Body of pancreas (tissue), 4 donors: ENCODE results near the gene ATG16L1. TPM values are rescaled to one million over a fixed set of nuclear protein-coding genes. Genes with fewer than 3 reads are reported as not detected.

Experiments
- ATAC-seq: fragments of 150-250 bp; one replicate; pipeline ENCODE4 v1.9.1; 2016
- DNase-seq, 4 donors: peaks; one replicate each; pipeline ENCODE4 v3.0.0-alpha.2; 2019
- H3K27ac ChIP-seq, 4 donors: fragments of 200-600 bp; sonication (generic); 1 replicate in 3 of 4; 2 replicates in 1 of 4; pipeline versions ENCODE4 v1.5.1 to v1.6.1; 2016 to 2019; ENCODE audit warnings: mild to moderate bottlenecking in 1 of 4, mixed read lengths in 1 of 4, moderate library complexity in 1 of 4
- H3K27me3 ChIP-seq, 2 donors: fragments of 200-600 bp; sonication (generic); one replicate each; pipeline ENCODE4 v1.6.0; 2016; ENCODE audit warnings: mild to moderate bottlenecking in 1 of 2
- H3K36me3 ChIP-seq, 2 donors: fragments of 200-600 bp; sonication (generic); replicated peaks in 1 of 2; 2 replicates each; pipeline ENCODE4 v1.5.1; 2016; ENCODE audit warnings: low read depth in 2 of 2; ENCODE audit not compliant: insufficient read depth in 1 of 2
- H3K4me1 ChIP-seq: fragments of 200-600 bp; sonication (generic); one replicate; pipeline ENCODE4 v1.6.0; 2016
- H3K4me3 ChIP-seq, 2 donors: fragments of 200-600 bp; sonication (generic); 1 replicate in 1 of 2; 2 replicates in 1 of 2; pipeline ENCODE4 v1.5.1; 2016 to 2019
- H3K9me3 ChIP-seq, 3 donors: fragments of 200-600 bp; sonication (generic); 1 replicate in 2 of 3; 2 replicates in 1 of 3; pipeline ENCODE4 v1.5.1; 2016
- POLR2A ChIP-seq, 3 donors: fragments of 450-650 bp; IDR thresholded peaks; one replicate each; pipeline ENCODE4 v1.6.1; 2016; ENCODE audit warnings: antibody characterized with exemption in 3 of 3, mild to moderate bottlenecking in 2 of 3
- WGBS, 2 donors: methylation state at CpG; one replicate each; pipeline ENCODE4 v1.1.5; 2017; 5-methylcytosine and 5-hydroxymethylcytosine counted together
- intact Hi-C: fragments of 100-400 bp; cut with DNase I; formaldehyde crosslinking; loops from one replicate; pipeline ENCODE4 v1.15.1; 2023
- total RNA-seq, 2 donors: library from RNA; depleted of rRNA; stranded (reverse); fragments of >200 nt; gene quantifications; one replicate each; pipeline ENCODE4 v1.1.0, GENCODE V29; 2016
- TF ChIP-seq, protein P1 (sequence below), 7 experiments: fragments of 450-650 bp in 4 of 7; fragments of 200-600 bp in 3 of 7; sonication (generic) in 3 of 7; IDR thresholded peaks; one replicate each; pipeline ENCODE4 v1.5.1; 2016 to 2019; ENCODE audit warnings: antibody characterized with exemption in 7 of 7

Gene ATG16L1
- total RNA-seq, result 10 to 100 TPM; 23.7 to 29.1 TPM

DNA sequence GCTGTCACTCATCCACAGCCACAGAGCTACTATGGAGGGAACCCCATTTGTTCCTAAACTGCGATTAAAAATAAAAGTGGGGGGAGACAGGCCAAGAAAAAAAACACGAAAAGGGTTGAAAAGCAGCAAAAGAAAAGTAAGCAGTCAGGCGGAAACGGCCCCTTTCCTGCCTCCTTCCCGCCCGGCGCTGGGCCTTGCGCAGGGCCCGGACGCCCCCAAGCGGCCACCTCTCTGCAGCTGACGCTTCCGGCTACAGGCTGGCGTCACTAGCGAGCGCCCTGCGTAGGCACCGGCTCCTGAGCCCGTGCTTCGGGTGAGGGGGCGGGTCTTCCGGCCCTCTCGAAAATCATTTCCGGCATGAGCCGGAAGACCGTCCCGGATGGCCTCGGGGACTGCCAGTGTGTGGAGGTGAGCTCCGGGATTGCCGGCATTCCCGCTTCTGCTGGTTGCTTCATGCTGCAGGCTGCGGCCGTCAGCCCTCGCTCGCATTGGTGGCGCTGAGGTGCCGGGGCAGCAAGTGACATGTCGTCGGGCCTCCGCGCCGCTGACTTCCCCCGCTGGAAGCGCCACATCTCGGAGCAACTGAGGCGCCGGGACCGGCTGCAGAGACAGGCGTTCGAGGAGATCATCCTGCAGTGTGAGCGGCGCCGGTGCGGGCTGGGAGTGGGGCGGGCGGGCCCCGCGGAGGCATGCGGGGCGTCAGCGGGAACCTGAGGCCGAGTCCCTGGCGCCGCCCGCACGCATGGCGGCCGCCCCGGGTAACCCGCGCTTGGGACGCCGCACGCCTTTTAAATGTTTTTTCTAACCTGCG, at the start of gene ATG16L1:
ATG16L1 (plus strand) TSS at position 368 of the 811 bp plus-strand sequence; CDS start at position 523, 155 bp downstream.
- Histone ChIP-seq H3K9me3 (no peaks in the 10 kb centered on the region), H3K4me3 (peak within 1 kb of the TSS; percentile 77 to 100), H3K27ac (peak within 1 kb of the TSS; percentile 56 to 92 (median 73)), H3K36me3 (no peaks in the 10 kb centered on the region), H3K27me3 (no peaks in the 10 kb centered on the region), H3K4me1 (peaks cover 22% of the 10 kb centered on the region)
- intact Hi-C loops, result no loop called here
- 1% methylated on average over 29 to 73 of the region's 75 CpGs for WGBS, 2 donors
- TF ChIP-seq POLR2A (IDR thresholded peaks at IDR 0.05), result peak; percentile 52 to 90 (median 86)
- TF ChIP-seq, protein P1, sequence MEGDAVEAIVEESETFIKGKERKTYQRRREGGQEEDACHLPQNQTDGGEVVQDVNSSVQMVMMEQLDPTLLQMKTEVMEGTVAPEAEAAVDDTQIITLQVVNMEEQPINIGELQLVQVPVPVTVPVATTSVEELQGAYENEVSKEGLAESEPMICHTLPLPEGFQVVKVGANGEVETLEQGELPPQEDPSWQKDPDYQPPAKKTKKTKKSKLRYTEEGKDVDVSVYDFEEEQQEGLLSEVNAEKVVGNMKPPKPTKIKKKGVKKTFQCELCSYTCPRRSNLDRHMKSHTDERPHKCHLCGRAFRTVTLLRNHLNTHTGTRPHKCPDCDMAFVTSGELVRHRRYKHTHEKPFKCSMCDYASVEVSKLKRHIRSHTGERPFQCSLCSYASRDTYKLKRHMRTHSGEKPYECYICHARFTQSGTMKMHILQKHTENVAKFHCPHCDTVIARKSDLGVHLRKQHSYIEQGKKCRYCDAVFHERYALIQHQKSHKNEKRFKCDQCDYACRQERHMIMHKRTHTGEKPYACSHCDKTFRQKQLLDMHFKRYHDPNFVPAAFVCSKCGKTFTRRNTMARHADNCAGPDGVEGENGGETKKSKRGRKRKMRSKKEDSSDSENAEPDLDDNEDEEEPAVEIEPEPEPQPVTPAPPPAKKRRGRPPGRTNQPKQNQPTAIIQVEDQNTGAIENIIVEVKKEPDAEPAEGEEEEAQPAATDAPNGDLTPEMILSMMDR (IDR thresholded peaks at IDR 0.05), result peak; percentile 86 to 99 (median 99)
- peak; percentile 96 to 97 (median 97) for DNase-seq
- peak; percentile 100 for ATAC-seq

DNA sequence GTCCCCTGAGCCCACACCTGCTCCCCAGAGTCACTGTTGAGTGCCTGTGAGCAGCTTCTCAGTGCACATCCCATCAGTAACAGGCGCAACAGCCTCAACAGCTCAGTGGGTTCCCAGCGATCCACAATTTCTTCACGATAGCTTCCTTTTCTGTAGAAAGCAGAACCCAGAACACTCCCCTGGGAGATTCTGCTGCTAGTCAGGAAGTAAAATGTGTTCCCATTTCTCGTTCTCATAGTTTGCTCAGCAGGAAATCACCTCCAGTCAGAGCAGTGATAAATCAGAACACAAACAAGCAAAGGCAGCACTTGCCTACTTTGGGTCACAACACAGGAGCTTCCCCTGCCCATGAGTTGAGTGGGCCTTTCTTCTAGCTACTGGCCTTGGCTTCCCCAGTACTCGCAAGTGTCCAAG, 48.9 kb upstream of the ATG16L1 start:
- peak in 1 of 4 donors; percentile 16 for DNase-seq
- WGBS, 2 donors, result 74 to 83% methylated on average over 5 of the region's 5 CpGs
- H3K4me3 ChIP-seq, result no peak overlapping the region
- H3K9me3 ChIP-seq, result peaks cover 0 to 10% (median 0%) of the 10 kb centered on the region in 3 donors
- TF ChIP-seq POLR2A (IDR thresholded peaks at IDR 0.05), result no peak
- TF ChIP-seq, protein P1 (IDR thresholded peaks at IDR 0.05), result no peak
- H3K4me1 ChIP-seq, result no peaks in the 10 kb centered on the region
- no peak for ATAC-seq
- H3K36me3 ChIP-seq, result no peaks in the 10 kb centered on the region
- no peaks in the 10 kb centered on the region for H3K27me3 ChIP-seq
- intact Hi-C loops, result no loop called here
- no peak overlapping the region for H3K27ac ChIP-seq

DNA sequence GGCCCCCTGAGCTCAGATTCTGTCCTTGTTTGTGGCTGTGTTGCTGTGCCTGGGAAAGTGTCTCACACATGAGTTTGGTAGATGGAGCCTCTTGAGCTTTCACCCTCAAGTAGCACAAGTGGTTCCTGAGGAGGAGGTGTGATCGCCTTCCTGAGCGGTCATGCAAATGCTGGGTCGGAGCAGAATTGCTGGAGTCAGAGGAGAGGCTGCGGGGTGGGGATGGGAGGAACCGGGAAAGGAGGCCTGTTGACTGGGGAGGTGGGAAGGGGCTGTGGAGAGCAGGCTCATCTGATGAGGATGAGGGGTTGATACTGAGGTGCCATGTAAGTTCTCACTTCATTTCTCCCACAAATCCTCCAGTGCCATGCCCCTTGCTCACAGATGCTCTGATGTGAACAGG, 48.4 kb upstream of the ATG16L1 start:
- Histone ChIP-seq H3K9me3 (peaks cover 0 to 10% (median 0%) of the 10 kb centered on the region in 3 donors), H3K27ac (no peak overlapping the region), H3K36me3 (no peaks in the 10 kb centered on the region), H3K4me1 (no peaks in the 10 kb centered on the region), H3K4me3 (no peak overlapping the region), H3K27me3 (no peaks in the 10 kb centered on the region)
- 92 to 97% methylated on average over 5 of the region's 5 CpGs for WGBS, 2 donors
- intact Hi-C loops, result no loop called here
- ATAC-seq, result no peak
- no peak for DNase-seq
- no peak for TF ChIP-seq POLR2A (IDR thresholded peaks at IDR 0.05)
- TF ChIP-seq, protein P1 (IDR thresholded peaks at IDR 0.05), result no peak

DNA sequence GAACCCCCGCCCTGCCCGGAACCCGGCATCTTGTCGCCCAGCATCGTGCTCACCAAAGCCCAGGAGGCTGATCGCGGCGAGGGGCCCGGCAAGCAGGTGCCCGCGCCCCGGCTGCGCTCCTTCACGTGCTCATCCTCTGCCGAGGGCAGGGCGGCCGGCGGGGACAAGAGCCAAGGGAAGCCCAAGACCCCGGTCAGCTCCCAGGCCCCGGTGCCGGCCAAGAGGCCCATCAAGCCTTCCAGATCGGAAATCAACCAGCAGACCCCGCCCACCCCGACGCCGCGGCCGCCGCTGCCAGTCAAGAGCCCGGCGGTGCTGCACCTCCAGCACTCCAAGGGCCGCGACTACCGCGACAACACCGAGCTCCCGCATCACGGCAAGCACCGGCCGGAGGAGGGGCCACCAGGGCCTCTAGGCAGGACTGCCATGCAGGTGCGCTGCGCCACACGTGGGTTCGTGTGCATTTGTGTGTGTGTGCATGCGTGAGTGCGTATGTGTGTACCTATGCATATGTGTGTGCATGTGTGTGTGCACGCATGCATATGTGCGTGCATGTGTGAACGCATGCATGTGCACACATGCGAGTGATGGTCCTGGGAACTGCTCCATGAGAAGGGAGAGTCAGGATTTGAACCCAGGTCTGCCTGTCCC, 47.1 kb upstream of the ATG16L1 start:
- TF ChIP-seq POLR2A (IDR thresholded peaks at IDR 0.05), result no peak
- TF ChIP-seq, protein P1 (IDR thresholded peaks at IDR 0.05), result no peak
- DNase-seq, result no peak
- Histone ChIP-seq H3K27ac (no peak overlapping the region), H3K4me3 (no peak overlapping the region), H3K27me3 (no peaks in the 10 kb centered on the region), H3K36me3 (no peaks in the 10 kb centered on the region), H3K9me3 (peaks cover 0 to 10% (median 0%) of the 10 kb centered on the region in 3 donors), H3K4me1 (no peaks in the 10 kb centered on the region)
- intact Hi-C loops, result no loop called here
- WGBS, 2 donors, result 90 to 93% methylated on average over 19 to 37 of the region's 50 CpGs
- ATAC-seq, result no peak
